K562 (cell line): ENCODE measurements around the gene PRRC2B.

ENCODE experiments used
- SMARCA4 ChIP-seq: fragments of 450-650 bp; IDR thresholded peaks from 2 replicates; pipeline ENCODE4 v1.6.1; 2016
- TF ChIP-seq, protein P1 (sequence below), 2 experiments: fragments of 150-350 bp in 1 of 2; IDR thresholded peaks; 2 replicates each; pipeline ENCODE4 v1.6.1; 2012 to 2016; ENCODE audit warnings: low read depth in 2 of 2, low read length in 2 of 2, mild to moderate bottlenecking in 1 of 2, moderate library complexity in 1 of 2

DNA sequence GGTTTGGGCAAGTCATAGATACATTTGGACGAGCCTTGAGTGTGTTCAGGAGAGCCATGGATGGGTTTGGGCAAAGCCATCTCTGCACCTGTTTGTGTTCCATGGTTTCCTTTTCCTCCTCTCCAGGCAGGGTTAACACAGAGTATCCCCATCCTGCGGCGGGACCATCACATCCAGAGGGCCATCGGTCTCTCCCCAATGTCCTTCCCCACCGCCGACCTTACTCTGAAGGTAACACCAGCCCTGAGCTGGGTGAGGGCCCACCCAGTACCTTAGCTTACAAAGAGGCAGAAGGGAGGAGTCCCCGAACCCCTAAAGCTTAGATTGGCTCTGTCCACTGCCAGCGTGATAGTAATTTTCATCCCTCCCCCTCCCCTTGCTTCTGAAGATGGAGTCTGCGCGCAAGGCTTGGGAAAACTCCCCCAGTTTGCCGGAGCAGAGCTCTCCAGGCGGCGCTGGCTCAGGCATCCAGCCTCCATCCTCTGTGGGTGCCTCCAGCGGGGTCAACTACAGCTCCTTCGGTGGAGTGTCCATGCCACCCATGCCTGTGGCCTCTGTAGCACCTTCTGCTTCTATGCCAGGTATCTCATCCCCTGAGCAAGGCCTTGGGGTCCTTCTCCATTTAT, 90.8 kb downstream of the PRRC2B start:
- no peak for TF ChIP-seq SMARCA4
- TF ChIP-seq, protein P1, sequence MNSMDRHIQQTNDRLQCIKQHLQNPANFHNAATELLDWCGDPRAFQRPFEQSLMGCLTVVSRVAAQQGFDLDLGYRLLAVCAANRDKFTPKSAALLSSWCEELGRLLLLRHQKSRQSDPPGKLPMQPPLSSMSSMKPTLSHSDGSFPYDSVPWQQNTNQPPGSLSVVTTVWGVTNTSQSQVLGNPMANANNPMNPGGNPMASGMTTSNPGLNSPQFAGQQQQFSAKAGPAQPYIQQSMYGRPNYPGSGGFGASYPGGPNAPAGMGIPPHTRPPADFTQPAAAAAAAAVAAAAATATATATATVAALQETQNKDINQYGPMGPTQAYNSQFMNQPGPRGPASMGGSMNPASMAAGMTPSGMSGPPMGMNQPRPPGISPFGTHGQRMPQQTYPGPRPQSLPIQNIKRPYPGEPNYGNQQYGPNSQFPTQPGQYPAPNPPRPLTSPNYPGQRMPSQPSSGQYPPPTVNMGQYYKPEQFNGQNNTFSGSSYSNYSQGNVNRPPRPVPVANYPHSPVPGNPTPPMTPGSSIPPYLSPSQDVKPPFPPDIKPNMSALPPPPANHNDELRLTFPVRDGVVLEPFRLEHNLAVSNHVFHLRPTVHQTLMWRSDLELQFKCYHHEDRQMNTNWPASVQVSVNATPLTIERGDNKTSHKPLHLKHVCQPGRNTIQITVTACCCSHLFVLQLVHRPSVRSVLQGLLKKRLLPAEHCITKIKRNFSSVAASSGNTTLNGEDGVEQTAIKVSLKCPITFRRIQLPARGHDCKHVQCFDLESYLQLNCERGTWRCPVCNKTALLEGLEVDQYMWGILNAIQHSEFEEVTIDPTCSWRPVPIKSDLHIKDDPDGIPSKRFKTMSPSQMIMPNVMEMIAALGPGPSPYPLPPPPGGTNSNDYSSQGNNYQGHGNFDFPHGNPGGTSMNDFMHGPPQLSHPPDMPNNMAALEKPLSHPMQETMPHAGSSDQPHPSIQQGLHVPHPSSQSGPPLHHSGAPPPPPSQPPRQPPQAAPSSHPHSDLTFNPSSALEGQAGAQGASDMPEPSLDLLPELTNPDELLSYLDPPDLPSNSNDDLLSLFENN (IDR thresholded peaks at IDR 0.05; ENCODE audit: low read depth in 2 of 2, low read length in 2 of 2): no peak
